Calu3 (cell line): ENCODE measurements around the gene FYTTD1. TPM values are rescaled to one million over a fixed set of nuclear protein-coding genes. Genes with fewer than 3 reads are reported as not detected.
A peak's percentile ranks its signal among the peaks of the same experiment; 100 is the strongest.

ENCODE experiments used
- BruUV-seq: library from RNA; stranded (reverse); fragments of 400-500 nt; replicated peaks from 2 replicates; lab custom pipeline; 2021; lab: Mats Ljungman, UMichigan
- CTCF ChIA-PET: fragments of 300-600 bp; sonication (Branson Sonifier 250); formaldehyde crosslinking; loops from one replicate; lab custom pipeline; 2022; ENCODE audit warnings: antibody characterized with exemption; lab: Charles Lee
- DNase-seq: peaks from one replicate; pipeline ENCODE4 v3.0.0; 2022
- H3K27ac Mint-ChIP-seq: one replicate; pipeline ENCODE4 v1.8.0; 2022; ENCODE audit warnings: mixed read lengths; ENCODE audit not compliant: unreplicated experiment
- H3K27me3 Mint-ChIP-seq: one replicate; pipeline ENCODE4 v1.8.0; 2022; ENCODE audit warnings: mixed read lengths; ENCODE audit not compliant: unreplicated experiment
- H3K36me3 Mint-ChIP-seq: one replicate; pipeline ENCODE4 v1.8.0; 2022; ENCODE audit warnings: mild to moderate bottlenecking, moderate library complexity, mixed read lengths; ENCODE audit not compliant: insufficient read depth, unreplicated experiment
- H3K4me1 Mint-ChIP-seq: one replicate; pipeline ENCODE4 v1.8.0; 2022; ENCODE audit warnings: mild to moderate bottlenecking, low read depth, mixed read lengths; ENCODE audit not compliant: unreplicated experiment
- H3K4me3 Mint-ChIP-seq: one replicate; pipeline ENCODE4 v1.8.0; 2022; ENCODE audit warnings: mild to moderate bottlenecking, low read depth, moderate library complexity, mixed read lengths; ENCODE audit not compliant: unreplicated experiment
- H3K9me3 Mint-ChIP-seq: one replicate; pipeline ENCODE4 v1.8.0; 2022; ENCODE audit warnings: low read depth, mixed read lengths; ENCODE audit not compliant: unreplicated experiment
- intact Hi-C: fragments of 100-400 bp; cut with micrococcal nuclease; formaldehyde crosslinking; loops from one replicate; pipeline ENCODE4 v1.10.0; 2022; ENCODE audit not compliant: unreplicated experiment
- total RNA-seq: library from RNA; stranded (reverse); gene quantifications from 2 replicates; pipeline ENCODE4 v1.2.3, GENCODE V29; 2022
- TF ChIP-seq, protein P1 (sequence below): fragments of 200-600 bp; IDR thresholded peaks from one replicate; pipeline ENCODE4 v1.8.0; 2022; ENCODE audit warnings: antibody characterized with exemption; ENCODE audit not compliant: unreplicated experiment

FYTTD1 gene
- total RNA-seq, 1 experiment from 2014 or later, result 37.6 TPM

DNA sequence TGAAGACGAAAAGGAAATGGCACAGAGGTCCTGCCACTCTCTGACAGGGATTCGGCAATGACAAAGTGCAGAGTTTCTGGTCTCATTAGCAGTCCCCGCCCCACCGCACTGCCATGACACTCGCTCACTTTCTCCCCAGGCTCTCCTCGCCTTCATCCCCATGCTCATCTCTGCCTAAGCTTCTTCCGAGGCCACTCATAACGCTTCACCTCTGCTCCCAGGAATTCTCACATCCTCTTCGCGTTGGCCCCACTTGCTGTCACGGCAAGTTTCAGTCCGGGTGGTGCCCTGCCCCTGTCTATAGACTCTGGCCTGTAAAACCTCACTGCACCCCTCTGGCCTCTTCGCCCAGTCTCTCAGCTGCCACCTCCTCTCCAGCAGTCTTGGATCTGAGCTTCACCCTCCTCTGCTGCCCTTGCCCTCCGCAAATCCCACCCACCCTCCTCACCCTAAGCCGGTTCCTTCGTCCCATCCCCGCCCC lies 13.6 kb upstream of the FYTTD1 start:
- peaks cover 25% of the 10 kb centered on the region for H3K36me3 Mint-ChIP-seq
- DNase-seq, result peak; percentile 20
- H3K4me1 Mint-ChIP-seq, result peaks cover 10% of the 10 kb centered on the region
- H3K27me3 Mint-ChIP-seq, result no peaks in the 10 kb centered on the region
- BruUV-seq, result no TSS peak
- peak overlapping the region; percentile 73 for H3K4me3 Mint-ChIP-seq
- H3K27ac Mint-ChIP-seq, result peak overlapping the region; percentile 8
- TF ChIP-seq, protein P1, sequence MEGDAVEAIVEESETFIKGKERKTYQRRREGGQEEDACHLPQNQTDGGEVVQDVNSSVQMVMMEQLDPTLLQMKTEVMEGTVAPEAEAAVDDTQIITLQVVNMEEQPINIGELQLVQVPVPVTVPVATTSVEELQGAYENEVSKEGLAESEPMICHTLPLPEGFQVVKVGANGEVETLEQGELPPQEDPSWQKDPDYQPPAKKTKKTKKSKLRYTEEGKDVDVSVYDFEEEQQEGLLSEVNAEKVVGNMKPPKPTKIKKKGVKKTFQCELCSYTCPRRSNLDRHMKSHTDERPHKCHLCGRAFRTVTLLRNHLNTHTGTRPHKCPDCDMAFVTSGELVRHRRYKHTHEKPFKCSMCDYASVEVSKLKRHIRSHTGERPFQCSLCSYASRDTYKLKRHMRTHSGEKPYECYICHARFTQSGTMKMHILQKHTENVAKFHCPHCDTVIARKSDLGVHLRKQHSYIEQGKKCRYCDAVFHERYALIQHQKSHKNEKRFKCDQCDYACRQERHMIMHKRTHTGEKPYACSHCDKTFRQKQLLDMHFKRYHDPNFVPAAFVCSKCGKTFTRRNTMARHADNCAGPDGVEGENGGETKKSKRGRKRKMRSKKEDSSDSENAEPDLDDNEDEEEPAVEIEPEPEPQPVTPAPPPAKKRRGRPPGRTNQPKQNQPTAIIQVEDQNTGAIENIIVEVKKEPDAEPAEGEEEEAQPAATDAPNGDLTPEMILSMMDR, result no peak
- CTCF ChIA-PET, result interaction anchor here (0.6 kb wide), 1 partner anchor 273 kb away, joined by 5 read pairs; no protein-coding TSS in a partner anchor
- intact Hi-C loops, result no loop called here
- no peaks in the 10 kb centered on the region for H3K9me3 Mint-ChIP-seq

- peak within 1 kb of the TSS; percentile 73 for H3K4me3 Mint-ChIP-seq
- TF ChIP-seq, protein P1, result no peak
- no peaks in the 10 kb centered on the region for H3K9me3 Mint-ChIP-seq
- DNase-seq, result peak; percentile 96
- intact Hi-C loops, result no loop called here
- H3K27ac Mint-ChIP-seq, result peak within 1 kb of the TSS; percentile 43
- H3K4me1 Mint-ChIP-seq, result peaks cover 10% of the 10 kb centered on the region
- BruUV-seq, result no TSS peak
- H3K36me3 Mint-ChIP-seq, result peaks cover 23% of the 10 kb centered on the region
- CTCF ChIA-PET, result interaction anchor here (0.6 to 0.7 kb wide), 2 partner anchors 274 to 399 kb away, joined by 3 to 5 read pairs; no protein-coding TSS in a partner anchor
- no peaks in the 10 kb centered on the region for H3K27me3 Mint-ChIP-seq
Measured at GRCh38 chr3:197736491-197737318, 13.0 kb upstream of the FYTTD1 start, which contains the start of gene RUBCN. TSS of gene RUBCN (minus strand) at chr3:197736904. CDS start at chr3:197736719, 185 bp downstream.

- Mint-ChIP-seq H3K36me3 (peaks cover 19% of the 10 kb centered on the region), H3K4me1 (peaks cover 10% of the 10 kb centered on the region), H3K27me3 (no peaks in the 10 kb centered on the region), H3K9me3 (no peaks in the 10 kb centered on the region), H3K4me3 (peak overlapping the region; percentile 73), H3K27ac (peak overlapping the region; percentile 43)
- CTCF ChIA-PET, result interaction anchor here (1.3 kb wide), 1 partner anchor 14 kb away, joined by 3 read pairs; no protein-coding TSS in a partner anchor
- BruUV-seq, result TSS peak; percentile 87
- no peak for DNase-seq
- intact Hi-C loops, result no loop called here
- TF ChIP-seq, protein P1, result no peak
Measured at GRCh38 chr3:197737319-197737649, 12.4 kb upstream of the FYTTD1 start.

DNA sequence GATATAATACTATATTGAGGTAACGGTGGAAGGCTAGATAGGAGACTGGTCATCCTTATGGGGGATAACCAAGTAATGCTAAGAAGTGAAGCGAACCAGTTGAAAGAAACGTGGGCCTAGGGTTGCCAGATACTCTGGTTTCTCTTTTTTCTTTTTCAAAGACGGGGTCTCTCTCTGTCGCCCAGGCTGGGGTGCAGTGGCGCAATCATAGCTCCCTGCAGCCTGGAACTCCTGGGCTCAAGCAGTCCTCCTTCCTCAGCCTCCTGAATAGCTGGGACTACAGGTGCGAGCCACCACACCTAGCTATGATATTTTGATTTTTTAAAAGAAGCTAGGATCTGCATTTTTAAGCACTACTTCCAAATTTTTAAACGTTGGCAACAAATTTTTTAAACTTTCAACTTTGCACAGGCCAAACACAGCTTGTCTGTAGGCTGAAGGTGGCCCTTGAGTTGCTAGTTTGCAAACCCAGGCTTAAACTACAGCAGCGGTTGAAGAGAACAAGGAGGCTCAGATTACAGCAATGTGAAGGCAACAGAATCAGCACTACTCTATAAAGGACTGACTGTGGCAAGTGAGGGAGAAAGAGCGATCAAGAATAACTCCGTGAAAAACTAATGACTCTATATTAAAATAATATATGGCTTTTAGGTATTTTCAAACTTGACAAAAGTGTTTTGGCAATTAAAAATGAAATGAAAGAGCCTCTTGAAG lies 11.8 kb upstream of the FYTTD1 start:
- intact Hi-C loops, result no loop called here
- no TSS peak for BruUV-seq
- Mint-ChIP-seq H3K27me3 (no peaks in the 10 kb centered on the region), H3K27ac (no peak overlapping the region), H3K4me1 (peaks cover 10% of the 10 kb centered on the region), H3K9me3 (no peaks in the 10 kb centered on the region), H3K4me3 (peak overlapping the region; percentile 73), H3K36me3 (peaks cover 19% of the 10 kb centered on the region)
- CTCF ChIA-PET, result interaction anchor here (1.3 kb wide), 1 partner anchor 13 kb away, joined by 3 read pairs; no protein-coding TSS in a partner anchor
- TF ChIP-seq, protein P1, result no peak
- no peak for DNase-seq
